ENCODE results near the gene MUS81.

- TF ChIP-seq CTCF (conservative IDR thresholded peaks at IDR 0.05; ENCODE audit: low read length) (no peak), EZH2phosphoT487 (IDR thresholded peaks at IDR 0.05; ENCODE audit: borderline replicate concordance, low read depth, low read length) (no peak)
Observed at GRCh38 chr11:65895482-65895981, 35.3 kb downstream of the MUS81 start.
